GM12891 (cell line): ENCODE data around the gene ZNF334. TPM values are rescaled to one million over a fixed set of nuclear protein-coding genes. Genes with fewer than 3 reads are reported as not detected.

Experiments
- DNase-seq: peaks from one replicate; pipeline ENCODE4 v3.0.0; 2011; ENCODE audit warnings: low spot score; ENCODE audit not compliant: insufficient read length
- FAIRE-seq: peaks from 2 replicates; lab custom pipeline; 2011; peaks lifted over from hg19 to GRCh38; lab: Jason Lieb, UNC
- PAX5 ChIP-seq: IDR thresholded peaks from 2 replicates; pipeline ENCODE4 v1.6.1; 2011; ENCODE audit warnings: low read length, moderate library complexity, mild to moderate bottlenecking; ENCODE audit not compliant: insufficient read depth, severe bottlenecking
- POLR2A ChIP-seq: IDR thresholded peaks from 2 replicates; pipeline ENCODE4 v1.6.1; 2011; ENCODE audit warnings: low read depth, low read length, control low read depth
- POLR2AphosphoS5 ChIP-seq: IDR thresholded peaks from 2 replicates; pipeline ENCODE4 v1.6.1; 2011; ENCODE audit warnings: low read depth, low read length, control low read depth
- POU2F2 ChIP-seq: IDR thresholded peaks from 2 replicates; pipeline ENCODE4 v1.6.1; 2011; ENCODE audit warnings: low read depth, mild to moderate bottlenecking, control low read depth, low read length, moderate library complexity
- SPI1 ChIP-seq: IDR thresholded peaks from 2 replicates; pipeline ENCODE4 v1.6.1; 2011; ENCODE audit warnings: low read depth, low read length, control low read depth
- TAF1 ChIP-seq: IDR thresholded peaks from 2 replicates; pipeline ENCODE4 v1.6.1; 2011; ENCODE audit warnings: low read depth, low read length, control low read depth
- polyA plus RNA-seq: library from polyadenylated mRNA; unstranded; fragments of >200 nt; gene quantifications from one replicate; pipeline ENCODE4 v1.2.1, GENCODE V29; 2012; ENCODE audit warnings: low read depth, missing spikeins, inconsistent platforms; ENCODE audit not compliant: missing spikeins

The ZNF334 gene
- polyA plus RNA-seq: 3.3 TPM

- FAIRE-seq (peak; percentile 55), DNase-seq (peak; percentile 39)
- TF ChIP-seq POLR2AphosphoS5 (no peak), POLR2A (no peak), SPI1 (0 out of 2 replicates have a peak, but pooled peaks have one; percentile 15)
Observed at GRCh38 chr20:46512943-46513844, at the start of gene ZNF334. ZNF334 (minus strand) TSS chr20:46513559; CDS start chr20:46512102, 1,457 bp downstream.

- DNase-seq (peak; percentile 49), FAIRE-seq (peak; percentile 91)
- TF ChIP-seq SPI1 (peak; percentile 70), POU2F2 (no peak; the same call in 1 of the 2 replicates), TAF1 (no peak)
Observed at GRCh38 chr20:46562373-46563169, 49.2 kb upstream of the ZNF334 start.

GRCh38 chr20:46562009-46562372 lies 48.6 kb upstream of the ZNF334 start:
- no peak for FAIRE-seq

GRCh38 chr20:46559685-46560440 lies 46.5 kb upstream of the ZNF334 start:
- no peak for FAIRE-seq
- TF ChIP-seq TAF1: no peak
- no peak for TF ChIP-seq SPI1
- TF ChIP-seq POLR2A: no peak
- no peak for TF ChIP-seq POLR2AphosphoS5
- no peak for TF ChIP-seq POU2F2
- no peak for TF ChIP-seq PAX5
- DNase-seq: no peak

More at GRCh38 chr20:46562009-46562372, 48.6 kb upstream of the ZNF334 start:
- no peak for DNase-seq
- no peak for TF ChIP-seq TAF1

GRCh38 chr20:46559001-46559400 lies 45.6 kb upstream of the ZNF334 start:
- no peak for DNase-seq

GRCh38 chr20:46558511-46558959 lies 45.2 kb upstream of the ZNF334 start:
- DNase-seq (no peak), FAIRE-seq (no peak)
- no peak for TF ChIP-seq POU2F2
- no peak for TF ChIP-seq PAX5
- TF ChIP-seq SPI1: no peak
- no peak for TF ChIP-seq TAF1
- TF ChIP-seq POLR2AphosphoS5: no peak
- TF ChIP-seq POLR2A: no peak

More at GRCh38 chr20:46559001-46559400, 45.6 kb upstream of the ZNF334 start:
- TF ChIP-seq PAX5 (no peak), SPI1 (no peak), POLR2A (no peak), TAF1 (no peak), POU2F2 (no peak), POLR2AphosphoS5 (no peak)
- FAIRE-seq: no peak

GRCh38 chr20:46557231-46557956 lies 44.0 kb upstream of the ZNF334 start:
- TF ChIP-seq TAF1 (no peak), SPI1 (no peak), POLR2A (no peak), POLR2AphosphoS5 (no peak), POU2F2 (no peak), PAX5 (no peak)
- no peak for FAIRE-seq

GRCh38 chr20:46555370-46555956 lies 42.1 kb upstream of the ZNF334 start:
- DNase-seq (no peak), FAIRE-seq (no peak)
- TF ChIP-seq TAF1 (no peak), POU2F2 (no peak), PAX5 (no peak), POLR2AphosphoS5 (no peak), POLR2A (no peak), SPI1 (no peak)

More at GRCh38 chr20:46557231-46557956, 44.0 kb upstream of the ZNF334 start:
- DNase-seq: no peak
